Osteocyte (in vitro differentiated cells): Measurements from ENCODE around the gene APOB. TPM values are rescaled to one million over a fixed set of nuclear protein-coding genes. Genes with fewer than 3 reads are reported as not detected.

Source experiments
- DNase-seq: peaks from one replicate; pipeline ENCODE4 v3.0.0; 2021; ENCODE audit warnings: mixed read lengths; ENCODE audit not compliant: unreplicated experiment; ENCODE audit errors: extremely low spot score
- H3K27ac Mint-ChIP-seq: one replicate; pipeline ENCODE4 v1.8.0; 2021; ENCODE audit warnings: mild to moderate bottlenecking, mixed read lengths; ENCODE audit not compliant: unreplicated experiment
- H3K27me3 Mint-ChIP-seq: one replicate; pipeline ENCODE4 v1.8.0; 2021; ENCODE audit warnings: mixed read lengths; ENCODE audit not compliant: unreplicated experiment
- H3K36me3 Mint-ChIP-seq: one replicate; pipeline ENCODE4 v1.8.0; 2021; ENCODE audit warnings: mixed read lengths; ENCODE audit not compliant: unreplicated experiment
- H3K4me1 Mint-ChIP-seq: one replicate; pipeline ENCODE4 v1.8.0; 2021; ENCODE audit warnings: mixed read lengths; ENCODE audit not compliant: unreplicated experiment
- H3K4me3 Mint-ChIP-seq: one replicate; pipeline ENCODE4 v1.8.0; 2021; ENCODE audit warnings: mild to moderate bottlenecking, moderate library complexity, mixed read lengths; ENCODE audit not compliant: unreplicated experiment
- H3K9me3 Mint-ChIP-seq: one replicate; pipeline ENCODE4 v1.8.0; 2021; ENCODE audit warnings: mixed read lengths; ENCODE audit not compliant: unreplicated experiment
- CTCF ChIP-seq: fragments of 200-600 bp; sonication (generic); IDR thresholded peaks from 2 replicates; pipeline ENCODE4 v1.5.0; 2021; ENCODE audit warnings: antibody characterized with exemption, mild to moderate bottlenecking, moderate library complexity
- total RNA-seq: library from RNA; stranded (reverse); gene quantifications from 2 replicates; pipeline ENCODE4 v1.2.1, GENCODE V29; 2021

Gene APOB
- total RNA-seq, 1 donor from 2014 or later, result 0.21 TPM

- Mint-ChIP-seq H3K4me3 (no peak overlapping the region), H3K27ac (no peak overlapping the region), H3K36me3 (no peaks in the 10 kb centered on the region), H3K27me3 (peaks cover 21% of the 10 kb centered on the region), H3K4me1 (peaks cover 11% of the 10 kb centered on the region), H3K9me3 (no peaks in the 10 kb centered on the region)
- no peak for TF ChIP-seq CTCF
- no peak for DNase-seq
These were observed 25.6 kb downstream of the APOB start for GRCh38 chr2:21018290-21018689.

- no peak for TF ChIP-seq CTCF
- peaks cover 11% of the 10 kb centered on the region for H3K4me1 Mint-ChIP-seq
- H3K27me3 Mint-ChIP-seq, result peaks cover 17% of the 10 kb centered on the region
- H3K27ac Mint-ChIP-seq, result no peak overlapping the region
- no peaks in the 10 kb centered on the region for H3K36me3 Mint-ChIP-seq
- no peaks in the 10 kb centered on the region for H3K9me3 Mint-ChIP-seq
- H3K4me3 Mint-ChIP-seq, result no peak overlapping the region
- DNase-seq, result no peak
These were observed 26.1 kb downstream of the APOB start for GRCh38 chr2:21017748-21018276.

- TF ChIP-seq CTCF, result no peak
- Mint-ChIP-seq H3K27me3 (peaks cover 24% of the 10 kb centered on the region), H3K9me3 (no peaks in the 10 kb centered on the region), H3K4me1 (peaks cover 11% of the 10 kb centered on the region), H3K27ac (no peak overlapping the region), H3K36me3 (no peaks in the 10 kb centered on the region), H3K4me3 (no peak overlapping the region)
- DNase-seq, result no peak
These were observed 28.6 kb downstream of the APOB start for GRCh38 chr2:21015281-21015645.

GRCh38 chr2:21014364-21015280 lies 29.3 kb downstream of the APOB start:
- no peak for TF ChIP-seq CTCF
- Mint-ChIP-seq H3K27ac (no peak overlapping the region), H3K4me3 (no peak overlapping the region), H3K36me3 (no peaks in the 10 kb centered on the region), H3K9me3 (no peaks in the 10 kb centered on the region), H3K4me1 (peaks cover 11% of the 10 kb centered on the region), H3K27me3 (peaks cover 29% of the 10 kb centered on the region)
- DNase-seq, result no peak

- no peak for TF ChIP-seq CTCF
- H3K9me3 Mint-ChIP-seq, result no peaks in the 10 kb centered on the region
- no peak for DNase-seq
- H3K27me3 Mint-ChIP-seq, result peaks cover 32% of the 10 kb centered on the region
- H3K36me3 Mint-ChIP-seq, result no peaks in the 10 kb centered on the region
- H3K4me1 Mint-ChIP-seq, result peaks cover 11% of the 10 kb centered on the region
- H3K27ac Mint-ChIP-seq, result no peak overlapping the region
- H3K4me3 Mint-ChIP-seq, result no peak overlapping the region
These were observed 30.6 kb downstream of the APOB start for GRCh38 chr2:21013043-21013816.
